Measurements from ENCODE around the gene RND2. TPM values are rescaled to one million over a fixed set of nuclear protein-coding genes. Genes with fewer than 3 reads are reported as not detected.

RND2 gene
- total and polyA plus RNA-seq, 9 of the 15 experiments (the other 6 are each of a cell fraction or from before 2014, with no cell fraction given), result 0.15 to 1.9 (median 0.98) TPM

GRCh38 chr17:42980766-42981397 lies 44.1 kb upstream of the RND2 start (continued):
- TF ChIP-seq PRPF4 (IDR thresholded peaks at IDR 0.05; ENCODE audit: insufficient read depth, low read depth, low read length, poor library complexity, severe bottlenecking) (no peak), NFXL1 (CRISPR knock-in tag; IDR thresholded peaks at IDR 0.05) (no peak), SRSF1 (IDR thresholded peaks at IDR 0.05; ENCODE audit: low read depth, low read length) (no peak), ZNF224 (CRISPR knock-in tag; IDR thresholded peaks at IDR 0.05) (no peak), ZNF655 (CRISPR knock-in tag; IDR thresholded peaks at IDR 0.05) (no peak), EHMT2 (IDR thresholded peaks at IDR 0.05) (no peak), HNRNPLL (IDR thresholded peaks at IDR 0.05; ENCODE audit: low read depth, low read length, poor library complexity, severe bottlenecking) (peak; percentile 96), FOXA1 (IDR thresholded peaks at IDR 0.05; ENCODE audit: borderline replicate concordance) (no peak), BCOR (IDR thresholded peaks at IDR 0.05) (peak; percentile 40; the same call in 1 of the 2 replicates), ZNF551 (CRISPR knock-in tag; IDR thresholded peaks at IDR 0.05) (no peak), LCOR (CRISPR knock-in tag; IDR thresholded peaks at IDR 0.05) (no peak), ZNF785 (CRISPR knock-in tag; IDR thresholded peaks at IDR 0.05) (no peak), SOX6 (IDR thresholded peaks at IDR 0.05) (no peak), DIDO1 (tag; IDR thresholded peaks at IDR 0.05; ENCODE audit: low read depth) (no peak)
- TF ChIP-seq, protein P1, sequence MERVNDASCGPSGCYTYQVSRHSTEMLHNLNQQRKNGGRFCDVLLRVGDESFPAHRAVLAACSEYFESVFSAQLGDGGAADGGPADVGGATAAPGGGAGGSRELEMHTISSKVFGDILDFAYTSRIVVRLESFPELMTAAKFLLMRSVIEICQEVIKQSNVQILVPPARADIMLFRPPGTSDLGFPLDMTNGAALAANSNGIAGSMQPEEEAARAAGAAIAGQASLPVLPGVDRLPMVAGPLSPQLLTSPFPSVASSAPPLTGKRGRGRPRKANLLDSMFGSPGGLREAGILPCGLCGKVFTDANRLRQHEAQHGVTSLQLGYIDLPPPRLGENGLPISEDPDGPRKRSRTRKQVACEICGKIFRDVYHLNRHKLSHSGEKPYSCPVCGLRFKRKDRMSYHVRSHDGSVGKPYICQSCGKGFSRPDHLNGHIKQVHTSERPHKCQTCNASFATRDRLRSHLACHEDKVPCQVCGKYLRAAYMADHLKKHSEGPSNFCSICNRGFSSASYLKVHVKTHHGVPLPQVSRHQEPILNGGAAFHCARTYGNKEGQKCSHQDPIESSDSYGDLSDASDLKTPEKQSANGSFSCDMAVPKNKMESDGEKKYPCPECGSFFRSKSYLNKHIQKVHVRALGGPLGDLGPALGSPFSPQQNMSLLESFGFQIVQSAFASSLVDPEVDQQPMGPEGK (CRISPR knock-in tag; IDR thresholded peaks at IDR 0.05; ENCODE audit: borderline replicate concordance), result no peak
- TF ChIP-seq, protein P2, sequence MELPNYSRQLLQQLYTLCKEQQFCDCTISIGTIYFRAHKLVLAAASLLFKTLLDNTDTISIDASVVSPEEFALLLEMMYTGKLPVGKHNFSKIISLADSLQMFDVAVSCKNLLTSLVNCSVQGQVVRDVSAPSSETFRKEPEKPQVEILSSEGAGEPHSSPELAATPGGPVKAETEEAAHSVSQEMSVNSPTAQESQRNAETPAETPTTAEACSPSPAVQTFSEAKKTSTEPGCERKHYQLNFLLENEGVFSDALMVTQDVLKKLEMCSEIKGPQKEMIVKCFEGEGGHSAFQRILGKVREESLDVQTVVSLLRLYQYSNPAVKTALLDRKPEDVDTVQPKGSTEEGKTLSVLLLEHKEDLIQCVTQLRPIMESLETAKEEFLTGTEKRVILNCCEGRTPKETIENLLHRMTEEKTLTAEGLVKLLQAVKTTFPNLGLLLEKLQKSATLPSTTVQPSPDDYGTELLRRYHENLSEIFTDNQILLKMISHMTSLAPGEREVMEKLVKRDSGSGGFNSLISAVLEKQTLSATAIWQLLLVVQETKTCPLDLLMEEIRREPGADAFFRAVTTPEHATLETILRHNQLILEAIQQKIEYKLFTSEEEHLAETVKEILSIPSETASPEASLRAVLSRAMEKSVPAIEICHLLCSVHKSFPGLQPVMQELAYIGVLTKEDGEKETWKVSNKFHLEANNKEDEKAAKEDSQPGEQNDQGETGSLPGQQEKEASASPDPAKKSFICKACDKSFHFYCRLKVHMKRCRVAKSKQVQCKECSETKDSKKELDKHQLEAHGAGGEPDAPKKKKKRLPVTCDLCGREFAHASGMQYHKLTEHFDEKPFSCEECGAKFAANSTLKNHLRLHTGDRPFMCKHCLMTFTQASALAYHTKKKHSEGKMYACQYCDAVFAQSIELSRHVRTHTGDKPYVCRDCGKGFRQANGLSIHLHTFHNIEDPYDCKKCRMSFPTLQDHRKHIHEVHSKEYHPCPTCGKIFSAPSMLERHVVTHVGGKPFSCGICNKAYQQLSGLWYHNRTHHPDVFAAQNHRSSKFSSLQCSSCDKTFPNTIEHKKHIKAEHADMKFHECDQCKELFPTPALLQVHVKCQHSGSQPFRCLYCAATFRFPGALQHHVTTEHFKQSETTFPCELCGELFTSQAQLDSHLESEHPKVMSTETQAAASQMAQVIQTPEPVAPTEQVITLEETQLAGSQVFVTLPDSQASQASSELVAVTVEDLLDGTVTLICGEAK (IDR thresholded peaks at IDR 0.05), result peak; percentile 58
- TF ChIP-seq, protein P2 (CRISPR knock-in tag; IDR thresholded peaks at IDR 0.05), result no peak

Measured in K562 (cell line).